Left lung (tissue), 10 donors: ENCODE results near the gene LPAR3. TPM values are rescaled to one million over a fixed set of nuclear protein-coding genes. Genes with fewer than 3 reads are reported as not detected.

Experiments used
- ATAC-seq: fragments of 200-7000 bp; cut with Tn5 transposase; one replicate; pipeline ENCODE4 v1.9.1; 2020; ENCODE audit warnings: moderate library complexity
- DNase-seq, 4 donors: peaks; one replicate each; pipeline ENCODE4 v3.0.0-alpha.2; 2013 to 2020
- H3K27ac ChIP-seq, 2 donors: fragments of 200-600 bp; sonication (generic) in 1 of 2; one replicate each; pipeline versions ENCODE4 v1.5.0 to v1.8.0; 2020 to 2021
- H3K27me3 ChIP-seq, 2 donors: fragments of 200-600 bp; sonication (generic) in 1 of 2; one replicate each; pipeline versions ENCODE4 v1.5.0 to v1.8.0; 2020 to 2021
- H3K36me3 ChIP-seq, 2 donors: fragments of 200-600 bp; sonication (generic) in 1 of 2; one replicate each; pipeline versions ENCODE4 v1.5.0 to v1.8.0; 2020 to 2021
- H3K4me1 ChIP-seq, 2 donors: fragments of 200-600 bp; one replicate each; pipeline ENCODE4 v1.8.0; 2021
- H3K4me3 ChIP-seq, 2 donors: fragments of 200-600 bp; sonication (generic) in 1 of 2; one replicate each; pipeline versions ENCODE4 v1.5.0 to v1.8.0; 2020 to 2021; ENCODE audit warnings: mild to moderate bottlenecking in 1 of 2
- H3K9me3 ChIP-seq, 2 donors: fragments of 200-600 bp; sonication (generic) in 1 of 2; one replicate each; pipeline versions ENCODE4 v1.5.0 to v1.8.0; 2020 to 2021
- intact Hi-C, 2 donors: fragments of 100-400 bp; cut with DNase I; formaldehyde crosslinking; loops; one replicate each; pipeline versions ENCODE4 v1.11.2 to v1.14.2; 2022
- polyA plus RNA-seq, 6 donors: library from polyadenylated mRNA; unstranded; fragments of 120-200 nt; gene quantifications; one replicate each; pipeline ENCODE4 v1.2.1, GENCODE V29; 2013; ENCODE audit not compliant: insufficient read length in 6 of 6
- total RNA-seq, 2 donors: library from RNA; stranded (reverse); fragmentation: NEBNext Ultra II Directional; extraction: Animal tissue kit (Norgen Biotek cat#: 25700); gene quantifications; one replicate each; pipeline ENCODE4 v1.2.1, GENCODE V29; 2021
- TF ChIP-seq, protein P1 (sequence below), 2 donors: fragments of 200-600 bp; sonication (generic) in 1 of 2; IDR thresholded peaks; one replicate each; pipeline versions ENCODE4 v1.5.0 to v1.8.0; 2021; ENCODE audit warnings: antibody characterized with exemption in 2 of 2
- donor health status: DM: no; HTN: yes; CAD: no.
- donor health status: DM: no; HTN: no; CAD: no.

Gene LPAR3
- total and polyA plus RNA-seq, 8 donors = 0.32 to 3.7 (median 1.7) TPM

- Histone ChIP-seq H3K27ac (no peak overlapping the region), H3K4me3 (no peak overlapping the region), H3K36me3 (no peaks in the 10 kb centered on the region), H3K9me3 (no peaks in the 10 kb centered on the region), H3K4me1 (no peaks in the 10 kb centered on the region), H3K27me3 (peaks cover 4% of the 10 kb centered on the region in 2 donors)
- DNase-seq (no peak), ATAC-seq (no peak)
- intact Hi-C loops = no loop called here
- TF ChIP-seq, protein P1, sequence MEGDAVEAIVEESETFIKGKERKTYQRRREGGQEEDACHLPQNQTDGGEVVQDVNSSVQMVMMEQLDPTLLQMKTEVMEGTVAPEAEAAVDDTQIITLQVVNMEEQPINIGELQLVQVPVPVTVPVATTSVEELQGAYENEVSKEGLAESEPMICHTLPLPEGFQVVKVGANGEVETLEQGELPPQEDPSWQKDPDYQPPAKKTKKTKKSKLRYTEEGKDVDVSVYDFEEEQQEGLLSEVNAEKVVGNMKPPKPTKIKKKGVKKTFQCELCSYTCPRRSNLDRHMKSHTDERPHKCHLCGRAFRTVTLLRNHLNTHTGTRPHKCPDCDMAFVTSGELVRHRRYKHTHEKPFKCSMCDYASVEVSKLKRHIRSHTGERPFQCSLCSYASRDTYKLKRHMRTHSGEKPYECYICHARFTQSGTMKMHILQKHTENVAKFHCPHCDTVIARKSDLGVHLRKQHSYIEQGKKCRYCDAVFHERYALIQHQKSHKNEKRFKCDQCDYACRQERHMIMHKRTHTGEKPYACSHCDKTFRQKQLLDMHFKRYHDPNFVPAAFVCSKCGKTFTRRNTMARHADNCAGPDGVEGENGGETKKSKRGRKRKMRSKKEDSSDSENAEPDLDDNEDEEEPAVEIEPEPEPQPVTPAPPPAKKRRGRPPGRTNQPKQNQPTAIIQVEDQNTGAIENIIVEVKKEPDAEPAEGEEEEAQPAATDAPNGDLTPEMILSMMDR (IDR thresholded peaks at IDR 0.05) = no peak
These were observed 52.7 kb downstream of the LPAR3 start for GRCh38 chr1:84840346-84840745.

- H3K4me3 ChIP-seq = no peak overlapping the region
- no peak for ATAC-seq
- peaks cover 4% of the 10 kb centered on the region in 2 donors for H3K27me3 ChIP-seq
- H3K36me3 ChIP-seq = no peaks in the 10 kb centered on the region
- H3K4me1 ChIP-seq = no peaks in the 10 kb centered on the region
- intact Hi-C loops = no loop called here
- H3K9me3 ChIP-seq = no peaks in the 10 kb centered on the region
- TF ChIP-seq, protein P1 (IDR thresholded peaks at IDR 0.05) = no peak
- H3K27ac ChIP-seq = no peak overlapping the region
- DNase-seq = no peak
These were observed 53.5 kb downstream of the LPAR3 start for GRCh38 chr1:84839544-84839943.

- TF ChIP-seq, protein P1 (IDR thresholded peaks at IDR 0.05) = no peak
- peaks cover 4% of the 10 kb centered on the region in 2 donors for H3K27me3 ChIP-seq
- intact Hi-C loops = no loop called here
- ATAC-seq = no peak
- H3K36me3 ChIP-seq = no peaks in the 10 kb centered on the region
- no peak for DNase-seq
- H3K4me1 ChIP-seq = no peaks in the 10 kb centered on the region
- H3K9me3 ChIP-seq = no peaks in the 10 kb centered on the region
- H3K4me3 ChIP-seq = no peak overlapping the region
- no peak overlapping the region for H3K27ac ChIP-seq
These were observed 56.9 kb downstream of the LPAR3 start for GRCh38 chr1:84836145-84836544.

DNA sequence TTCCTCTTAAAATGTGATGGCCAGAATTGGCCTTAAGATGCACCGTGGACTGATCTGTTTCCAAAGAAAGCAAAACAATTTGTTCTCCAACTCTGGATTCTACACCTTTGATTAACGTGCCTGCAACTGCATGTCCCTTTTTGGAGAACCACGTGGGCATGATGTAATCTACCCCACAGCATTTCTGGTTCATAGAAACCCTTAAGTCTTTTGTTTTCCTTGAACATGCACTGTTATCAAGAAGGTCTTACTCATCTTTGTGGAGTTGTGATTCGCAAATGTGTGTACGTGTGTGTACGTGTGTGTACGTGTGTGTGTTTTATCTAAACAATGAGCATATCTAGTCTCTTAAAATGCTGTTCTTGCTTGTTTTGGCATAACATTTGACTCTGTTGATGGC, 57.8 kb downstream of the LPAR3 start:
- Histone ChIP-seq H3K4me1 (no peaks in the 10 kb centered on the region), H3K36me3 (no peaks in the 10 kb centered on the region), H3K4me3 (no peak overlapping the region), H3K9me3 (no peaks in the 10 kb centered on the region), H3K27ac (no peak overlapping the region), H3K27me3 (peaks cover 4% of the 10 kb centered on the region in 2 donors)
- intact Hi-C loops = no loop called here
- DNase-seq (no peak), ATAC-seq (no peak)
- TF ChIP-seq, protein P1 (IDR thresholded peaks at IDR 0.05) = no peak

DNA sequence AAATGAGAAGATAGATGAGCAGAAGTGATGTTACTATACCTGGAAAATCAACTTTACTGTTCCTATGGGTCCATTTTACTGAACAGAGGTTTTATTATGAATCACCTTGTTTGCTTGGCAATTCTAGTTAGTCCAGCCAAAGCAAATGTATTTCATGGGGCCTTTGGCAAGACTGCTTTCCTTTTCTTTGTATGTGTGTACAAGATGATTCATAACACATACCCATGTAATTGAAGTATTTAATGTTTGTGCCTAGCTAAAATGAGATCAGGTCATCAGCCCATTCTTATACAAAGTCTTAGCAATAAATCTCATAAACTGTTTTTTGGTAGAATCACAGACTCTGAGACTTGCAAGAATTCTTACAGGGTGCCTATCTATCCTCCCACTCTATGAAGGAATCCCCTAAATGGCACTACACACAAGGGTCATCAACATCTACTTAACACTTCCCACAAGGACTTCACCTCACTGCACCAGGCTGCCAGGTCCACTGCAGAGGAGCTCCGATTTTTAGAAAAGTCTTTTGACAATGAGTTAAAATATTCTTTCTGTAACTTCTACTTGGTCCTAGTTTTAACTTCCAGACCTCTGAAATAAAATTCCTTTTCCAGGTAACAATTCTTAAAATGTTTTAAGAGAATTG, 58.5 kb downstream of the LPAR3 start:
- no peaks in the 10 kb centered on the region for H3K27me3 ChIP-seq
- no peak overlapping the region for H3K4me3 ChIP-seq
- no peaks in the 10 kb centered on the region for H3K9me3 ChIP-seq
- TF ChIP-seq, protein P1 (IDR thresholded peaks at IDR 0.05) = no peak
- intact Hi-C loops = no loop called here
- ATAC-seq = peak; percentile 93
- no peak overlapping the region for H3K27ac ChIP-seq
- DNase-seq = no peak
- H3K36me3 ChIP-seq = no peaks in the 10 kb centered on the region
- H3K4me1 ChIP-seq = no peaks in the 10 kb centered on the region
